Astrocyte (in vitro differentiated cells and primary cell): ENCODE measurements around the gene SERPINB13.

Experiments used
- EZH2 ChIP-seq: IDR thresholded peaks from 2 replicates; pipeline ENCODE4 v1.6.1; 2012; ENCODE audit warnings: mild to moderate bottlenecking, low read length, inconsistent platforms; ENCODE audit not compliant: insufficient read depth
- TF ChIP-seq, protein P1 (sequence below): IDR thresholded peaks from 2 replicates; pipeline ENCODE4 v1.5.1; 2011; ENCODE audit warnings: low read depth, mild to moderate bottlenecking, inconsistent platforms, low read length, moderate library complexity; ENCODE audit not compliant: insufficient read depth

- TF ChIP-seq, protein P1, sequence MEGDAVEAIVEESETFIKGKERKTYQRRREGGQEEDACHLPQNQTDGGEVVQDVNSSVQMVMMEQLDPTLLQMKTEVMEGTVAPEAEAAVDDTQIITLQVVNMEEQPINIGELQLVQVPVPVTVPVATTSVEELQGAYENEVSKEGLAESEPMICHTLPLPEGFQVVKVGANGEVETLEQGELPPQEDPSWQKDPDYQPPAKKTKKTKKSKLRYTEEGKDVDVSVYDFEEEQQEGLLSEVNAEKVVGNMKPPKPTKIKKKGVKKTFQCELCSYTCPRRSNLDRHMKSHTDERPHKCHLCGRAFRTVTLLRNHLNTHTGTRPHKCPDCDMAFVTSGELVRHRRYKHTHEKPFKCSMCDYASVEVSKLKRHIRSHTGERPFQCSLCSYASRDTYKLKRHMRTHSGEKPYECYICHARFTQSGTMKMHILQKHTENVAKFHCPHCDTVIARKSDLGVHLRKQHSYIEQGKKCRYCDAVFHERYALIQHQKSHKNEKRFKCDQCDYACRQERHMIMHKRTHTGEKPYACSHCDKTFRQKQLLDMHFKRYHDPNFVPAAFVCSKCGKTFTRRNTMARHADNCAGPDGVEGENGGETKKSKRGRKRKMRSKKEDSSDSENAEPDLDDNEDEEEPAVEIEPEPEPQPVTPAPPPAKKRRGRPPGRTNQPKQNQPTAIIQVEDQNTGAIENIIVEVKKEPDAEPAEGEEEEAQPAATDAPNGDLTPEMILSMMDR, result peak; percentile 68
- TF ChIP-seq EZH2, result no peak
Measured at GRCh38 chr18:63578357-63578958, 8.7 kb upstream of the SERPINB13 start.
